Measurements from ENCODE around the gene LRRC59. TPM values are rescaled to one million over a fixed set of nuclear protein-coding genes. Genes with fewer than 3 reads are reported as not detected.

Gene LRRC59
- total RNA-seq, 1 experiment from 2014 or later = 177 TPM

DNA sequence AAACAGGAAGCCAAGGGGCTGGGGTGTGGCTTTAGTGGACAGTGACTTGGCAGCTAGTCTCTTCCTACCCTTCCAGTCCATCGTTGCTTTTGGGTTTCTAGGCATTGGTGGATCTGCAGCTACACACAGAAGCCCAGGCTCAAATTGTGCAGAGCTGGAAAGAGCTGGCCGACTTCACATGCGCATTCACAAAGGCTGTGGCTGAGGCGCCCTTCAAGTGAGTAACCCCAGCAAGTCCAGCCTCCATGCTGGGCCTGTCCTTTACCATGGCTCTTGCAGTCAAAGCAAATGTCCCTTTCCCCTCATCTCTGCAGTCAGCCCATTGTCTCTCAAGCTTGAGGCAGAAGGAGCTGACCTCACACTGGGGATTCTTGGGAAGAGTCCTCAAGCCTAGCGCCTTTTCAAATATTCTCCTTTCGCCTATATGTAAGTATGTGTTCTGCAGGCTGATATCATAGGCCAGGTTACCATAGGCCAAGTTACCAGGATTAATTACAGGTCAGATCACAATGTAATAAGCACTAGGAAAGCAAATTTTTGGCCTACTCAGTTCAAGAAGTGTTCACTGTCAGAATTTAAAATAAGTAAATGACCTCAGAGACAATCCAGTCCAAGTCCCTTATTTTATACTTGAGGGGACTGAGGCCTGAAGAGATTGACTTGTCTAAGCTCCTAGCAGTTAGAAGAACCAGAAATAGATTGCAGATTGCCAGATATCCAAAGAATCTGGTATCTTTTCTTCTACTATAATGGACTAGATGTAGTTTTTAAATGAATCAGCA is 17.8 kb downstream of the LRRC59 start:
- Histone ChIP-seq H3K4me1 (ENCODE audit: insufficient read depth, low read length, poor library complexity, severe bottlenecking) (no peaks in the 10 kb centered on the region), H3K27me3 (replicated peaks; ENCODE audit: insufficient read depth, low read depth, low read length, poor library complexity) (no peaks in the 10 kb centered on the region), H3K27ac (ENCODE audit: low read depth, low read length, poor library complexity, severe bottlenecking) (no peak overlapping the region), H3K36me3 (ENCODE audit: insufficient read depth, low read length, poor library complexity, severe bottlenecking) (peaks cover 62% of the 10 kb centered on the region), H3K4me3 (ENCODE audit: low read depth, low read length, poor library complexity, severe bottlenecking) (no peak overlapping the region), H3K9me3 (ENCODE audit: low read depth, low read length, poor library complexity, severe bottlenecking) (no peaks in the 10 kb centered on the region)
- CTCF ChIA-PET = no interaction called here
- no peak for DNase-seq (ENCODE audit: low spot score)
- no TSS peak for BruUV-seq (replicated peaks)
- TF ChIP-seq EZH2 (IDR thresholded peaks at IDR 0.05; ENCODE audit: borderline replicate concordance, low read depth, low read length, poor library complexity, severe bottlenecking) = no peak
- TF ChIP-seq, protein P1, sequence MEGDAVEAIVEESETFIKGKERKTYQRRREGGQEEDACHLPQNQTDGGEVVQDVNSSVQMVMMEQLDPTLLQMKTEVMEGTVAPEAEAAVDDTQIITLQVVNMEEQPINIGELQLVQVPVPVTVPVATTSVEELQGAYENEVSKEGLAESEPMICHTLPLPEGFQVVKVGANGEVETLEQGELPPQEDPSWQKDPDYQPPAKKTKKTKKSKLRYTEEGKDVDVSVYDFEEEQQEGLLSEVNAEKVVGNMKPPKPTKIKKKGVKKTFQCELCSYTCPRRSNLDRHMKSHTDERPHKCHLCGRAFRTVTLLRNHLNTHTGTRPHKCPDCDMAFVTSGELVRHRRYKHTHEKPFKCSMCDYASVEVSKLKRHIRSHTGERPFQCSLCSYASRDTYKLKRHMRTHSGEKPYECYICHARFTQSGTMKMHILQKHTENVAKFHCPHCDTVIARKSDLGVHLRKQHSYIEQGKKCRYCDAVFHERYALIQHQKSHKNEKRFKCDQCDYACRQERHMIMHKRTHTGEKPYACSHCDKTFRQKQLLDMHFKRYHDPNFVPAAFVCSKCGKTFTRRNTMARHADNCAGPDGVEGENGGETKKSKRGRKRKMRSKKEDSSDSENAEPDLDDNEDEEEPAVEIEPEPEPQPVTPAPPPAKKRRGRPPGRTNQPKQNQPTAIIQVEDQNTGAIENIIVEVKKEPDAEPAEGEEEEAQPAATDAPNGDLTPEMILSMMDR (conservative IDR thresholded peaks at IDR 0.05; ENCODE audit: low read depth, low read length) = no peak
- intact Hi-C loops (cut with micrococcal nuclease; ENCODE audit: unreplicated experiment) = loop anchor here (10.0 kb wide), 1 partner anchor 95 kb away; the partner anchor contains the start of gene RSAD1
- POLR2A ChIA-PET (ENCODE audit: low non-redundant PET) = interaction anchor here (0.9 kb wide), 1 partner anchor 12 kb away, joined by 3 read pairs; no protein-coding TSS in a partner anchor

DNA sequence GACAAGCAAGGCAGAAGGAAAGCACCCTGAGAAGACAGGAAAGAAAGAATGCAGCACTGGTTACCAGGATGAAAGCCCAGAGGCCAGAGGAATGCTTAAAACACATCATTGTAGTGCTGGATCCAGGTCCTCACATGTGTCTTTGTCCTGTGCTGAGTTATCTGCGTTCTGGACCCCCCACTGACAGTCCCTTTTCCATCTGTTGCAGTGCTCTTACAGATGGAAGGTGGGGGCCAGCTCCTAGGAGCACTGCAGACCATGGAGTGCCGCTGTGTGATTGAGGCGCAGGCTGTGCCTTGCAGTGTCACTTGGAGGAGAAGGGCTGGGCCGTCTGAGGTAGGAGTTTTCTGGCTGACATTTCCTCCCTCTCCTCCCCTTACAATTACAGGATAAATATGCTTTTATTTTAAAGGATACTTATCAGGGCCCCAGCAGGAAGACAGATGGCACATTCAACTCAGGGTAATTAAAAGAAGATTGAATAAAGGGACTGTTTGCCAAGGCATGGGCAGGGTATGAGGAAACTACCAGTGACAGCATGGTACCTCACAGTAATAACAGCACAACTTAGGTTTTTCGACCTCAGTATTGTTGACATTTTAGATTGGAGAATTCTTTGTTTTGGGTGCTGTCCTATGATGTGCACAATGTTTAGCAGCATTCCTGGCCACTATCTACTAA is 21.3 kb downstream of the LRRC59 start:
- Histone ChIP-seq H3K9me3 (ENCODE audit: low read depth, low read length, poor library complexity, severe bottlenecking) (no peaks in the 10 kb centered on the region), H3K36me3 (ENCODE audit: insufficient read depth, low read length, poor library complexity, severe bottlenecking) (peaks cover 29% of the 10 kb centered on the region), H3K4me1 (ENCODE audit: insufficient read depth, low read length, poor library complexity, severe bottlenecking) (peaks cover 5% of the 10 kb centered on the region), H3K4me3 (ENCODE audit: low read depth, low read length, poor library complexity, severe bottlenecking) (no peak overlapping the region), H3K27me3 (replicated peaks; ENCODE audit: insufficient read depth, low read depth, low read length, poor library complexity) (no peaks in the 10 kb centered on the region), H3K27ac (ENCODE audit: low read depth, low read length, poor library complexity, severe bottlenecking) (no peak overlapping the region)
- BruUV-seq (replicated peaks) = no TSS peak
- CTCF ChIA-PET = no interaction called here
- intact Hi-C loops (cut with micrococcal nuclease; ENCODE audit: unreplicated experiment) = loop anchor here (10.0 kb wide), 1 partner anchor 99 kb away; the partner anchor contains the start of gene RSAD1
- POLR2A ChIA-PET (ENCODE audit: low non-redundant PET) = interaction anchor here (0.7 kb wide), 1 partner anchor 130 kb away, joined by 3 read pairs; no protein-coding TSS in a partner anchor
- no peak for DNase-seq (ENCODE audit: low spot score)
- TF ChIP-seq, protein P1 (conservative IDR thresholded peaks at IDR 0.05; ENCODE audit: low read depth, low read length) = no peak
- TF ChIP-seq EZH2 (IDR thresholded peaks at IDR 0.05; ENCODE audit: borderline replicate concordance, low read depth, low read length, poor library complexity, severe bottlenecking) = no peak

DNA sequence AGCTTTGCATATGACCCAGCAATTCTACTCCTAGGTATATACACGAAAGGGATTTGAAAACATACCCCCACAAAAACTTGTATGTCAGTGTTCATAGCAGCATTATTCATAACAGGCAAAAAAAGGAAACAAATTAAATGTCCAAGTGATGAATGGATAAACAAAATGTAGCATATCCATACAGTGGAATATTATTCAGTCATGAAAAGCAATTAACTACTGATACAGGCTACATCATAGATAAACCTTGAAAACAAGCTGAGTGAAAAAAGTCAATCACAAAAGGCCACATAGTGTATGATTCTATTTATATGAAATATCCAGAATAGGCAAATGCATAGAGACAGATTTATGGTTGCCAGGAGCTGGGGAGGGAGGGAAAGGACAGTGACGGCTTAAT is 23.6 kb downstream of the LRRC59 start:
- intact Hi-C loops (cut with micrococcal nuclease; ENCODE audit: unreplicated experiment) = loop anchor here (10.0 kb wide), 1 partner anchor 101 kb away; the partner anchor contains the start of gene RSAD1

More for the DNA sequence above, 23.6 kb downstream of the LRRC59 start:
- no peaks in the 10 kb centered on the region for H3K9me3 ChIP-seq (ENCODE audit: low read depth, low read length, poor library complexity, severe bottlenecking)
- CTCF ChIA-PET = interaction anchor here (0.8 to 1.0 kb wide), 2 partner anchors 12 to 24 kb away, joined by 3 to 4 read pairs; partner anchors contain the start of gene LRRC59
- TSS peak; percentile 62 for BruUV-seq (replicated peaks)
- peaks cover 33% of the 10 kb centered on the region for H3K36me3 ChIP-seq (ENCODE audit: insufficient read depth, low read length, poor library complexity, severe bottlenecking)
- H3K27ac ChIP-seq (ENCODE audit: low read depth, low read length, poor library complexity, severe bottlenecking) = peak overlapping the region; percentile 96
- POLR2A ChIA-PET (ENCODE audit: low non-redundant PET) = no interaction called here
- peaks cover 5% of the 10 kb centered on the region for H3K4me1 ChIP-seq (ENCODE audit: insufficient read depth, low read length, poor library complexity, severe bottlenecking)
- TF ChIP-seq EZH2 (IDR thresholded peaks at IDR 0.05; ENCODE audit: borderline replicate concordance, low read depth, low read length, poor library complexity, severe bottlenecking) = no peak
- TF ChIP-seq, protein P1 (conservative IDR thresholded peaks at IDR 0.05; ENCODE audit: low read depth, low read length) = no peak
- peak overlapping the region; percentile 77 for H3K4me3 ChIP-seq (ENCODE audit: low read depth, low read length, poor library complexity, severe bottlenecking)
- no peaks in the 10 kb centered on the region for H3K27me3 ChIP-seq (replicated peaks; ENCODE audit: insufficient read depth, low read depth, low read length, poor library complexity)
- DNase-seq (ENCODE audit: low spot score) = no peak

All from A673 (cell line).